GM21786 (cell line): ENCODE data around the gene GOPC.

Experiments
- ATAC-seq: cut with Tn5 transposase; IDR thresholded peaks from one replicate; pipeline ENCODE4 v1.9.1; 2021; ENCODE audit not compliant: unreplicated experiment

Gene GOPC

DNA sequence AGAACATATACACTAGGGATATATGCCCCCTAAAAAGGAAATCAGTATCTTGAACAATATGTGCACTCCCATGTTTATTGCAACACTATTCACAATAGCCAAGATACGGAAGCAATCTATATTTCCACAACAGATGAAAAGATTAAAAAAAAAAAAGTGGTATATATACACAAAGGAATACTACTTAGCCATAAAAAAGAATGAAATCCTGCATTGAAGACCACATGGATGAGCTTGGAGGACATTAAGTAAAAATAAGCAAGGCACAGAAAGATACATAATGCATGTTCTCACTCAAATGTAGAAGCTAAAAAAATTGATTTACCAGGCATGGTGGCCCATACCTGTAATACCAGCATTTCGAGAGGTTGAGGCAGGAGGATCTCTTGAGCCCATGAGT, 4.6 kb downstream of the GOPC start:
- ATAC-seq: no peak

DNA sequence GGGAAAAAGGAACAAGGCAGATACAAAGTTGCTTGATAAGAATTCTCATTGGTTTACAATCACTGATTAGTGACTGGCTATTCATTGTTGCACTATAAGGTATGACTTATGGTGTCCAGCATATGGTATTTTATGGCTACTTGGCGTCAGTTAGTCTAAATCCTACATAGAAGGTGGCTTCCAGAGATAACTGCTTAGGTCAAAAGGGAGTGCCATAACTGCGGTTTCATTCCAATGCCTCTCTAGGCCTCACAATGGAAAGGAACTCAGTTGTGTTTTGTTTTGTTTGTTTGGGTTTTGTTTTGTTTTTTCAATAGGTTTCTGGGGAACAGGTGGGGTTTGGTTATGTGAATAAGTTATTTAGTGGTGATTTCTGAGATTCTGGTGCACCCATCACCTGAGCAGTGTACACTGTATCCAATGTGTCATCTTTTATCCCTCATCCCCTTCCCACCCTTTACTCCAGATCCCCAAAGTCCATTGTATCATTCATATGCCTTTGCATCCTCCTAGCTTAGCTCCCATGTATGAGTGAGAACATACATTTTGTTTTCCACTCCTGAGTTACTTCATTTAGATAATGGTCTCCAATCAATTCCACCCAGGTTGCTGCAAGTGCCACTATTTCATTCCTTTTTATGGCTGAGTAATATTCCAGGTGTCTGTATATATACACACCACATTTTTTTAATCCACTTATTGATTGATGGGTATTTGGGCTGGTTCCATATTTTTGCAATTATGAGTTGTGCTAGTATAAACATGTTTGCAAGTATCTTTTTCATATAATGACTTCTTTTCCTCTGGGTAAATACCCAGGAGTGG, 7.0 kb downstream of the GOPC start:
- ATAC-seq: no peak

DNA sequence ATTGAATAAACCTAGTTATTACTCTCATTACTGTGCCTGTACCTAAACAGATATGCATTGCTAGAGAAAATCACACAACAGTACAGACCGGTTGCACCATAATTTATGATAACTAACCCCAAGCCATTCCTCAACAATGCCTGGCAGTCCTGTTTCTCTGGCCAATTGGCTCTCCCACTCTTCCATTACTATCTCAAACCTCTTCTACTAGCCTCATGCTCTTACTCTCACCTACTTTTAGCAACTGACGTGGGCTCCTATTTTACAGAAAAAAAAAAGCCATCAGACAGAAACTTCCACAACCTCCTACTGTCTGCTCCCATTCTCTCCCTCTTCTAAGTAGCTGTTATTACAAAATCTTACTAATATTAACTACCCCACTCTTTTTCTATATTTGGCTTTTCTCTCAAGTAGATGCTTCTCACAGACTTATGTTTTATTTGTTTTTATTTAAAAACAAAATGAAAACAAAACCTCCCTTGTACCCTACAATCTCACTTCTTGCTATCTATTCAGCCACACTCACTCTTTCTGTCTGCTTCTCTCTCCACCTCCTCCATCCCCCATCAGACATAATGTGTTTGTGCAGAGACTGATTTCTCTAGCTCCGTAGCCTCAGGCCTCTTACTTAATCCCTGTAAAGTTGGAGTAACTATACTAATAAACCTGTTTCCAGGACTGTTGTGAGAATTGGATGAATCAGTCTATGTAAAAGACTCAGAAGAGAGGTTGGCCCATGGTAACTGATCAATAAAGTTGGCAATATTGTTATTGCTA, 9.1 kb downstream of the GOPC start:
- ATAC-seq: no peak

DNA sequence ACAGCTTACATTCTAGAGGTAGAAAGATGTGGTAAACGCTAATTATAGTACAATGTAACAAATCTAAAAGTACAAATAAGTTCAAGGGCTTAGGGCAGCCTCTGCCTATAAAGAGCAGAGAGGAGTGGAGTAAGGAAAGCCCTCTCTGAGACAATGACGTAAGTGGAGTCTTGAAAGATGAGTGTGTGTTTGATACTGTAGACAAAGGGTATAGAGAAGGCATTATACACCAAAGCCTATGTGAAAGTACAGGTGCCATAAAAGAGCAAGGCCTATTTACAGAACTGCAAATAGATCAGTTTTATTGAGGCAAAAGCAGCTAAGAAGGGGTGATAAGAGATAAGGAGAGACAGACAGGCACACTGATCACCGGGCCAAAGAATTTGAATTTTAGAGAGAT, 10.9 kb downstream of the GOPC start:
- no peak for ATAC-seq

DNA sequence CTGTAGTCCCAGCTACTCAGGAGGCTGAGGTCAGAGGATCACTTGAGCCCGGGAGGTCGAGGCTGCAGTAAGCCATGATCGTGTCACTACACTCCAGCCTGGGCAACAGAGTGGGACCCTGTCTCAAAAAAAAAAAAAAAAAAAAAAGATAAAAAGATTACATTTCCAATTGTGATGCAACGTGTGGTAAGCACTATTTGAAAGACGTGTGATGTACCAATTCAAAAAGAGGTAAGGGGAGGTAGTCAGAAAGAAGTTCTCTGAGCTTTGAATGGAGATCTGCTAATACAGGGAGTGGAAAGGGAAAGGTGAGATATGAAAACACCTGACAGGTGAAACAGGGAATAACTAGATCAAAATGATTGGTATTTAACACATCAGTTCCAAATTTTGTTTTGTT, 11.9 kb downstream of the GOPC start:
- ATAC-seq: no peak

- ATAC-seq: no peak
These were observed 16.7 kb downstream of the GOPC start for GRCh38 chr6:117585647-117586046.

- ATAC-seq: no peak
These were observed 28.1 kb downstream of the GOPC start for GRCh38 chr6:117574198-117574597.

DNA sequence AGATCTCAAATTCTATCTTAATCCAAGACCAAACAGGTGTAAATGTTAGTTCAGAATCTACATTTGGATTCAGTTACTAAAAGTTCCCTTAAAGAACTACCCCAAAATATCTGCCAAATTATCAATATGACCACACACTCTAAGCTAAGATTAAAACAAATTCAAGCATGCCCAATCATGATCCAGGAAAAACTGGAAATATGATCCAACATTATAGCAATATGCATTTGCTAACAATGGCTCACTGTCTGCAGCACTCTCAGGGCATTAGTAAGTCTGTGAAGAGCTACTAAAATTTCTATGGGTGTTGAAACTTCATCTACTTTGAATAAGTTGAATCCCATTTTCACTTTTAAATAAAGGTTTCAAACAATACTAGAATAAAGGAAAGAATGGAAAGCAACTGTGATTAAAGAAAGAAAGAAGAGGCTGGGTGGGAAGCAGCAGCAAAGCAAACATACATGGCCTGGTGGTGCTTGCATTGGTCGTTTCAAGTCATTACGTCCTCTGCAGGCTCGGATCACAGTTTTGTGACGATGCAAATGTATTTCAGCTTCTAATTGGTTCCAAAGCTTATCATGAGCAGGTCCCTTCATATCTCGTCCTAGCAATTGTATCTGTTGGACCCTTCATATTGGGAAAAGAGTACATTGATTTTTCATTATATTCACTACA, 29.2 kb downstream of the GOPC start:
- no peak for ATAC-seq

DNA sequence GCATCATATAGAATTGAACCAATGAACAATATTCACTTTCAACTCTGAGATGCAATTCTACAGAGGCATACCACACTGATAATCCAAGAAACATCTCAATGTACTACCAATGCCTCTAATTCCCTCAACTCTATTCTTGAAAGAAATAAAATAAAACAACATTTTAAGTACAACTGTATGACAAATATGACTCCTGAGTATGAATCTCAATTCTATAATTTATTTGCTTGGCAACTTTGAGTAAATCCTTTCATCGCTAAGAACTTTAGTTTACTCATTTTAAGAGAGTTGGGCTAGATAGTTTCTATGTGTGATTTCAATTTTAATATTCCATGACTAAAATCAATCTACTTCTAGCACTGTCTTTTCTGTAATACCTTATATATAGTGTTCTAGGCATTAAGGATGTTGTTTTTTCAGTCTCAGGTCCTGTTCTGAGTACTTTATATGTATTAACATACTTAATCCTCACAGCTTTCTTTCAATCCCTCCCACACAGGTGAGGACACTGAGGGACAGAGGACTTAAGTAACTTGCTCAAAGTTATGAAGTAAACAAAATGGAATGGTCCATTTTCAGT, 33.4 kb downstream of the GOPC start:
- ATAC-seq: no peak

- no peak for ATAC-seq
These were observed 34.1 kb downstream of the GOPC start for GRCh38 chr6:117568247-117568646.

GRCh38 chr6:117564681-117565080, 37.6 kb downstream of the GOPC start:
- no peak for ATAC-seq

- no peak for ATAC-seq
These were observed 41.2 kb downstream of the GOPC start for GRCh38 chr6:117561128-117561527.

GRCh38 chr6:117559299-117559698, 43.0 kb downstream of the GOPC start:
- ATAC-seq: no peak

DNA sequence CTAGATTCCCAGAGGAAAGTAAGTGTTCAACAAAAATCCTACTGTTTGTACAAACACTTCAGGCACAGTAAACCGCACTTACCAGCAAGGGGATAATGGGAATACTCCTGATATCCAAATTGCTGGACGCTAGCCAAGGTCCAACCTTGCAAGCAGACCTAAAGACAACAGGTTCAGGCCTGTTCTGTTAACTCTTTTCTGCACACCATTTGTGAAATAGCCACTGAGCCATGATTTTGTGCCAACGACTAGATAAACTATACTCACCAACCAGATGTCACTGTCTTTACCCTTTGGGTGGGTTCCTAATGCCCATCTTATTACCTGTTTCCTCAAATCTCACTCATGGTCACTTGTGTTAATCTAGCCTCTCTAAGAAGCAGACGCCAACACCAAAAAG, 43.5 kb downstream of the GOPC start:
- ATAC-seq: no peak

- no peak for ATAC-seq
These were observed 44.4 kb downstream of the GOPC start for GRCh38 chr6:117557951-117558350.

DNA sequence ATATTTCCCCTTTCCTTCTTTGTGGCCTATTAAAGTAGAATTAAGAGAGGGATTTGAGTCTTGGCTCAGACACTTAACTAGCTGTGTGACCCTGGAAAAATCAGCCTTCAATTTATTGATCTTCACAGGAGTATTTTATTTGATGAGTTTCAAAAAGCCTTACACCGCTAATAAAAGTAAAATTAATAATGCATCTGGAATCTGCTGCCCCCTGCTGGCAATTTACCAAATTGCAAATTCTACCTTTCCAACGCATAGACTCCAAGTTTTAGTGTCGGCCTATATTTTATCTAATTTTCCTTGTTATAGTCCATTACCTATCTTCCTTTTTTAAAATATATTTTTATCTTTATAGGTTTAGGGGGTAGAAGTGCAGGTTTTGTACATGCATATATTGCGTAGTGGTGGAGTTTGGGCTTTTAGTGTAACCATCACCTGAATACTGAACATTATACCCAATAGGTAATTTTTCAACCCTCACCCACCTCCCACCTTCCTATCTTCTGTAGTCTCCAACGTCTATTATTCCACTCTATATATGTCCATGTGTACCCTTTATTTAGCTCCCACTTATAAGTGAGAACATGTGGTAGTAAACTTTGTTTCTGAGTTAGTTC, 46.3 kb downstream of the GOPC start:
- no peak for ATAC-seq

DNA sequence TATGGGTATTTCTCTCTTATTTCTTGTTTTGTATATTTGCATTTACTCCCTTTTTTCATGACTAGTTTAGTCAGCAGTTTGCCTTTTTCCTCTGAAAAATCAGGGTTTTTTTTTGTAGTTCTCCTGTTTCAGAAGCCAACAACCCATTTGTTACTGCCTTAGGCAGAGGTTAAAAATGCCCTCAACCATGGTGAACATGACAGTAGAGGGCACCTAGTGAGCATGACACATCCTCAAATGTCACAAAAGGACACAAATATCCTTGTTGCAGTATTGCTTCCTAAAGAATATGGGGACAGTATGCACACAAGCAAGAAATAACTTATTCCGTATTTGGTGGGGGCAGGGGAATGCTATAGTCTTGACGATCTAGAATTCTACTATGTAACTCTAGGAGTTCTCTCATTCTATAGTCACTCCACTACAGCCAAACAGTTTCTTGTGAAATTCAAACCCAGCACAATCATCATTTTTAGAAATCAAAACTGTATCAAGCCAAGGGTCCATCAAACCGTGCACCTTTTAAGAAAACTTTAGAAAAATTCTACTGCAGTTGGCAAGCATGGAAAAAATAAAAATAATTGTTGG, 47.0 kb downstream of the GOPC start:
- ATAC-seq: no peak

DNA sequence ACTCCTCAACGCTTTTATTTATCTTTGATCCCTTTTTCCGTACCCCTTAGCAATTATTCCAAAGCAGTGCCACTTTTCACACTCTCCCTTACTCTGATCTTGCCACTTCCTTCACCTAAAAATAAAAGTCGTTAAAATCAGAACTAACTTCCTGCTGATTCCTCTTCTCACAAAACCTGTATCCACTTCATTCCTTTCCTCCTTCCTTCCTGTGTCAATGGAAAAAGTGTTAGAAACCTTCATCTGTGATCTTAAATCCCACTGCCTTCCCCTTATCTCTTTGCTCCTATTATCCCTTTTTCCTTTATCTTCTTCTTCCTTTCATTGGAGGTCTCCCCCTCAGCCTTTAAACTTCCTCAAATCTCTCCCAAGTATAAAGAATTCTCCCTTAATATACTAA, 49.2 kb downstream of the GOPC start:
- ATAC-seq: no peak

- no peak for ATAC-seq
These were observed 49.7 kb downstream of the GOPC start for GRCh38 chr6:117552618-117553017.

DNA sequence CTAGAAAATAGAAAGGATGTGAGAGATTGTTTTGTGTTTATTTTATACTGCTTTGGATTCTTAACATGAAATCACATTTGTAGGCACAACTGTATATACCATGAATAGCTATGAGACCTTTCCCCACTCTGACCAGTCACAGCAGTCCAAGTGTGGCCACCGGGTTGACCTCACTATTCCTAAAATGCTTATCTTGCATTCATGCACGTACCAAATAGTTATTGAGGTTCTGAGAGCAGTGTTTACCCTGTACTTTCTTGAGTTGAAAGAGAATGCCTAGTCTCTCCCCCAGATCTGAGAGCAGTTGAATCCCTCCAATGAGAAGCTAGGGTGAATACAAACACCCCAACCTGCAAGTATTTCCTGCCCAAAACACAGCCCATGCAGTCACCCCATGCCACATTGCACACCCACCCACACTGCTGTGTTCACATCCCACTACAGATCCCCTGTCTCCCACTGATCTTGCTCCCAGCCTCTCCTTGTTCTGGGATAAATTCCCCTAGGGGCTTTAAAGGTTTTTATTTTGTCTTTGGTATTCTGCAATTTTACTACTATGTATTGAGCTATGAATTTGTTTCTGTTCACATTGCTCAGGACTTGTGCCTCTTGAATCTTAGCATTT, 51.6 kb downstream of the GOPC start:
- ATAC-seq: no peak
